Left ventricle myocardium inferior (tissue), 1 donor: ENCODE results near the gene RANBP3. TPM values are rescaled to one million over a fixed set of nuclear protein-coding genes. Genes with fewer than 3 reads are reported as not detected.

ENCODE experiments used
- DNase-seq: peaks from one replicate; pipeline ENCODE4 v3.0.0-alpha.2; 2020
- H3K27ac ChIP-seq: fragments of 200-600 bp; replicated peaks from 2 replicates; pipeline ENCODE4 v1.8.0; 2021
- H3K27me3 ChIP-seq: fragments of 200-600 bp; 2 replicates; pipeline ENCODE4 v1.8.0; 2021; ENCODE audit warnings: low read depth
- H3K36me3 ChIP-seq: fragments of 200-600 bp; 2 replicates; pipeline ENCODE4 v1.8.0; 2021
- H3K4me1 ChIP-seq: fragments of 200-600 bp; 2 replicates; pipeline ENCODE4 v1.8.0; 2021
- H3K4me3 ChIP-seq: fragments of 200-600 bp; 2 replicates; pipeline ENCODE4 v1.8.0; 2021; ENCODE audit warnings: mild to moderate bottlenecking, moderate library complexity
- H3K9me3 ChIP-seq: fragments of 200-600 bp; replicated peaks from 2 replicates; pipeline ENCODE4 v1.8.0; 2021
- CTCF ChIP-seq: fragments of 200-600 bp; IDR thresholded peaks from 2 replicates; pipeline ENCODE4 v1.8.0; 2021; ENCODE audit warnings: antibody characterized with exemption, mild to moderate bottlenecking, borderline replicate concordance
- intact Hi-C: fragments of 100-400 bp; cut with micrococcal nuclease; formaldehyde crosslinking; loops from one replicate; pipeline ENCODE4 v1.11.0; 2022
- total RNA-seq: library from RNA; stranded (reverse); fragmentation: NEBNext Ultra II Directional; extraction: Animal tissue kit (Norgen Biotek cat#: 25700); gene quantifications from one replicate; pipeline ENCODE4 v1.2.1, GENCODE V29; 2021
- donor health status: DM: no; HTN: yes; CAD: no; lungs with severe emphysema.

RANBP3 gene
- total RNA-seq, 1 donor from 2014 or later: 54.8 TPM

- Histone ChIP-seq H3K27me3 (no peaks in the 10 kb centered on the region), H3K27ac (peak overlapping the region; percentile 72), H3K4me3 (no peak overlapping the region), H3K36me3 (peaks cover 33% of the 10 kb centered on the region), H3K9me3 (no peaks in the 10 kb centered on the region), H3K4me1 (peaks cover 55% of the 10 kb centered on the region)
- no peak for TF ChIP-seq CTCF
- intact Hi-C loops: no loop called here
- no peak for DNase-seq
Measured at GRCh38 chr19:5940260-5941208, 37.4 kb downstream of the RANBP3 start.

GRCh38 chr19:5937550-5937949 lies 40.4 kb downstream of the RANBP3 start:
- H3K4me1 ChIP-seq: peaks cover 65% of the 10 kb centered on the region
- no peak overlapping the region for H3K4me3 ChIP-seq
- no peak for DNase-seq
- no peaks in the 10 kb centered on the region for H3K27me3 ChIP-seq
- H3K36me3 ChIP-seq: peaks cover 46% of the 10 kb centered on the region
- H3K27ac ChIP-seq: no peak overlapping the region
- TF ChIP-seq CTCF: no peak
- intact Hi-C loops: no loop called here
- H3K9me3 ChIP-seq: no peaks in the 10 kb centered on the region

- peaks cover 55% of the 10 kb centered on the region for H3K36me3 ChIP-seq
- H3K27ac ChIP-seq: peak overlapping the region; percentile 60
- H3K27me3 ChIP-seq: no peaks in the 10 kb centered on the region
- no peak for DNase-seq
- H3K9me3 ChIP-seq: no peaks in the 10 kb centered on the region
- peaks cover 52% of the 10 kb centered on the region for H3K4me1 ChIP-seq
- H3K4me3 ChIP-seq: no peak overlapping the region
- TF ChIP-seq CTCF: no peak
- intact Hi-C loops: no loop called here
Measured at GRCh38 chr19:5936292-5936592, 41.7 kb downstream of the RANBP3 start.

- H3K36me3 ChIP-seq: peaks cover 55% of the 10 kb centered on the region
- H3K27ac ChIP-seq: peak overlapping the region; percentile 60
- H3K4me1 ChIP-seq: peaks cover 46% of the 10 kb centered on the region
- no peaks in the 10 kb centered on the region for H3K9me3 ChIP-seq
- no peaks in the 10 kb centered on the region for H3K27me3 ChIP-seq
- TF ChIP-seq CTCF: no peak
- H3K4me3 ChIP-seq: no peak overlapping the region
- DNase-seq: no peak
- intact Hi-C loops: no loop called here
Measured at GRCh38 chr19:5935473-5936291, 42.3 kb downstream of the RANBP3 start.

- no peaks in the 10 kb centered on the region for H3K9me3 ChIP-seq
- peak; percentile 40 for DNase-seq
- TF ChIP-seq CTCF: no peak
- no peaks in the 10 kb centered on the region for H3K27me3 ChIP-seq
- peaks cover 55% of the 10 kb centered on the region for H3K36me3 ChIP-seq
- H3K4me1 ChIP-seq: peaks cover 41% of the 10 kb centered on the region
- peak overlapping the region; percentile 60 for H3K27ac ChIP-seq
- peak overlapping the region; percentile 3 for H3K4me3 ChIP-seq
- intact Hi-C loops: no loop called here
Measured at GRCh38 chr19:5934774-5935472, 43.0 kb downstream of the RANBP3 start.
